GOT3 (cell line): ENCODE data around the gene TBL3.
"Not testable (repeated sequence)": the region's sequence is repeated elsewhere in the genome, so short reads cannot be mapped to it uniquely, and the experiment has no call there.

ENCODE experiments used
- DNase-seq: peaks from one replicate; lab custom pipeline; 2025; ENCODE audit warnings: mixed read lengths; lab: John Stamatoyannopoulos, UW

TBL3 gene

GRCh38 chr16:1942810-1943726, 28.8 kb upstream of the TBL3 start, which contains the start of gene MSRB1:
TSS of gene MSRB1 (minus strand) at chr16:1943199. CDS start at chr16:1943156, 43 bp downstream.
- DNase-seq, result peak; percentile 92

GRCh38 chr16:1944612-1945199, 27.1 kb upstream of the TBL3 start:
- no peak for DNase-seq

DNA sequence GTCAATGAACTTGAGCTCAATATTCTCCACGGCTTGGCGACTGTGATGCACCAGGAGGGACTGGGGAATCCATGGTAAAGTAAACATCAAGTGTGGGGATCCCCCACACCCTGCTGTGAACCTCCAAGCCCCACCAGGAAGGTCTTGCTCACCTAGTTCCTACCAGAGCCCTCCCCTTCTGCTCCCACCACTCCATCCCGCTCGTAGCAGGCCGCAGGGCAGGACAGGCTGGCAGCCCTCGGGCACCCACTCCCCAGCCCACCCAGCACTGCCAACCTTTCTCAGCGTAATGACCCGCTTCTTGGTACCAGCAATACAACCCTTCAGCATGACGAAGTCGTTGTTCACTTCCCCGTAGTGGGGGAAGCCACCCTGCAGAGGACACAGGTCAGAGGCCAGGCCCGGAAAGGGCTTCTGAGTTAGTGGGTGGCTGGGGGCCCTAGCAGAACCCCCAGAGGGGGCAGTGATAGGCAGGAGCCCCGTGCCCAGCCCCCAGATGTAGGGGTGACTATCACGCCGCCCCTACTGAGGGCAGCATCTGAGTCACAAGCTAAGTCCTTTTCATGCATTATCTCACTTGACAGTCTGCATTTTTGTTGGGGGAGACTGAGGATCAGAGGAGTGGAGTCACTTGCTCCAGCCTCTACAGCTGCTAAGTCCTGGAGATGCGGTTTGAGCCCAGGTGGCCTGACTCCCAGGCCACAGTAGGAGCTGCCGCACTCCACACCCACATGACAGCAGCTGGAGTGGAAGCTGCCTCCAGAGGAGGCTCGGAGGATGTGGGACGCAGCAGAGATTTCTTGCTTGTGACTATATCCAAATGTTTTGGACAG, 26.1 kb upstream of the TBL3 start:
- DNase-seq, result no peak

DNA sequence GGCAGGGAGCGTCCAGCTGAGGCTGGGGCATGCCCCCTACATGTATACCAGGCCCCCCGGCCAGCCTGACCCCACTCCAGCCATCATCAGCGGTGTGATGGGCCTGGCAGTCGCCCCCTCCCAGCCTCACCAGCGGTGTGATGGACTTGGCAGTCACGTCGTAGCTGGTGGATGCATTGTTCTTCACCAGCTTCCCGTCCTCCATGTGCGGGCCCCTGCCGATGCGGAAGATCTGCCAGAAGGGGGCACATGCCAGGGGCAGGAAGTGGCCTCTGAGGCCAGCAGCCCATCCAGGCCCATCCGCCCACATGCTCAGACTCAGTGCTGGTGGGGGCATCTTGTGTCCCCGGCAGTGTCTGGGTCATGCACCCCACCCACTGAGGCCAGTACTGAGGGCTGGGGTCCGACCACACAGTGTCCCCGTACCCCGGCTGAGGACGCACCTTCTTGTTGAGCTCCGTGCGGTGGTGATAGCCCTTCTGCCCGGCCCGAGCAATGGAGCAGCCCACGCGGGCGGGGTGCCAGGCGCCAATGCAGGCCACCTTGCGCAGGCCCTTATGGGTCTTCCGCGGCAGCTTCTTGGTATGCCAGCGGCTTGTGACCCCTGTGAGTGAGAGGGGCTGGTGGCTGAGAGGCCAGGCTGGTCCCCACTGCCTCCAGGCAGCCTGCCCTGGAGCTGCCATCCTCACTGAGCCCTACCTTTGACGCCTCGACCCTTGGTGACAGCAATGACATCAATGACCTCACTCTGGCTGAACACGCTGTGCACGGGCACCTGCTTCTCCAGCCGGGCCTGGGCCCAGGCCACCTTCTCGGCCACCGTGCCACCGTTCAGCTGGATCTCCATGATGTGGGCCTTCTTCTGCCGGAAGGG, 25.1 kb upstream of the TBL3 start:
- DNase-seq, result no peak

- DNase-seq, result no peak
Observed at GRCh38 chr16:1947369-1947670, 24.5 kb upstream of the TBL3 start.

DNA sequence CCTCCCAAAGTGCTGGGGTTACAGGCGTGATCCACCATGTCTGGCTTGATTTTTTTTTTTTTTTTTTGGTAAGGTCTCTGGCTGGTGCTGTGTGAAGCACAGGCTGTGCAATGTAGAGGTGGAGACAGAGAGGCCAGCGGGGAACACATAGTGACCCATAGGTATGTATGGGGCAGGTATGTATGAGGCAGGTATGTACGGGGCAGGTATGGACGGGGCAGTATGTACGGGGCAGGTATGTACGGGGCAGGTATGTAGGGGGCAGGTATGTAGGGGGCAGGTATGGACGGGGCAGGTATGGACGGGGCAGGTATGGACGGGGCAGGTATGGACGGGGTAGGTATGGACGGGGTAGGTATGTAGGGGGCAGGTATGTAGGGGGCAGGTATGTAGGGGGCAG, 22.3 kb upstream of the TBL3 start:
- DNase-seq, result no peak

DNA sequence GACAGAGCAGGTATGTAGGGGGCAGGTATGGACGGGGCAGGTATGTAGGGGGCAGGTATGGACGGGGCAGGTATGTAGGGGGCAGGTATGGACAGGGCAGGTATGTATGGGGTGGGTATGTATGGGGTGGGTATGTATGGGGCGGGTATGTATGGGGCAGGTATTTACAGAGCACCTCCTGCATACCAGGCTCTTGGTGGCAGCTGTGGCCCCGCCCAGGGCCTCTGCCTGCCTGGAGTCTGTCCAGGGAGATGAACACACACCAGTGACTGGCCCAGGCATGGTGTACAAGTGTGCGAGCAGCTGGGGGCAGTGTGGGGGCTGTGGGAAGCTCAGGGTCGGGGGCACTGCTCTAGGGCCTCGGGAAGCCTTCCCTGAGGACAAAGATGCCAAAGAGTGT, 21.8 kb upstream of the TBL3 start:
- no peak for DNase-seq

DNA sequence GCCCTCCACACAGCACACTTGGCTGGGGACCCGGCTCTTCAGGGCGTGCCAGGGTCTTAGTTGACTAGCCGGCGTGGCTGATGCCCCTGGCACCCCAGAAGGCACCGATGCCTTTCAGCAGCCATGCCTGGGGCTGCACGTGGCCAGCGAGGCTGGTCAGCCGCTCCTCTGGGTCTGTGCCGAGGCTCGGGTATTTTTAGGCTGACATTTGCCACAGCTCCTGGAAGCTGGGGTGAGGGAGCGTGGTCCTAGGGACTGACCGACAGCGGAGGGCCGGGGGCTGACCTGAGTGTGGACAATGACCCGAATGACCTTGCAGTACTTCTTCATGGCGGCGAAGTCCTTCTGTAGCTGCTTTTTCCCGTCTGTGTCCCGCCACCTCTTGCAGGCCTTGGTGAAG, 21.3 kb upstream of the TBL3 start:
- DNase-seq, result no peak

- no peak for DNase-seq
Observed at GRCh38 chr16:1953734-1954133, 18.1 kb upstream of the TBL3 start.

DNA sequence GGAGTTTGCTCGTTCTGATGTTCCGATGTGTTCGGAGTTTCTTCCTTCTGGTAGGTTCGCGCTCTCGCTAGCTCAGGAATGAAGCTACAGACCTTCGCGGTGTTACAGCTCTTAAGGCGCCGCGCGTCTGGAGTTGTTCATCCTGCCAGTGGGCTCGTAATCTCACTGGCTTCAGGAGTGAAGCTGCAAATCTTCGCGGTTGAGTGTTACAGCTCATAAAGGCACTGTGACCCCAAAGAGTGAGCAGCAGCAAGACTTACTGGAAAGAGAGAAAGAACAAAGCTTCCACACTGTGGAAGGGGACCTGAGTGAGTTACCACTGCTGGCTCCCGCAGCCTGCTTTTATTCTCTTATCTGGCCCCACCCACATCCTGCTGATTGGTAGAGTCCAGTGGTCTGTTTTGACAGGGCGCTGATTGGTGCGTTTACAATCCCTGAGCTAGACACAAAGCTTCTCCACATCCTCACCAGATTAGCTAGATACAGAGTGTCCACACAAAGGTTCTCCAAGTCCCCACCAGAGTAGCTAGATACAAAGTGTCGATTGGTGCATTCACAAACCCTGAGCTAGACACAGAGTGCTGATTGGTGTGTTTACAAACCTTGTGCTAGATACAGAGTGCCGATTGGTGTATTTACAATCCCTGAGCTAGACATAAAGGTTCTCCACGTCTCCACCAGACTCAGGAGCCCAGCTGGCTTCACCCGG, 14.3 kb upstream of the TBL3 start:
- not testable (repeated sequence) for DNase-seq

- DNase-seq, result not testable (repeated sequence)
Observed at GRCh38 chr16:1958143-1958491, 13.7 kb upstream of the TBL3 start.

GRCh38 chr16:1958715-1959268, 13.1 kb upstream of the TBL3 start:
- DNase-seq, result no peak

- DNase-seq, result peak; percentile 82
Observed at GRCh38 chr16:1959269-1960039, 12.4 kb upstream of the TBL3 start, which contains the start of gene NDUFB10. TSS of gene NDUFB10 (plus strand) at chr16:1959538. CDS start at chr16:1959625, 87 bp downstream.

DNA sequence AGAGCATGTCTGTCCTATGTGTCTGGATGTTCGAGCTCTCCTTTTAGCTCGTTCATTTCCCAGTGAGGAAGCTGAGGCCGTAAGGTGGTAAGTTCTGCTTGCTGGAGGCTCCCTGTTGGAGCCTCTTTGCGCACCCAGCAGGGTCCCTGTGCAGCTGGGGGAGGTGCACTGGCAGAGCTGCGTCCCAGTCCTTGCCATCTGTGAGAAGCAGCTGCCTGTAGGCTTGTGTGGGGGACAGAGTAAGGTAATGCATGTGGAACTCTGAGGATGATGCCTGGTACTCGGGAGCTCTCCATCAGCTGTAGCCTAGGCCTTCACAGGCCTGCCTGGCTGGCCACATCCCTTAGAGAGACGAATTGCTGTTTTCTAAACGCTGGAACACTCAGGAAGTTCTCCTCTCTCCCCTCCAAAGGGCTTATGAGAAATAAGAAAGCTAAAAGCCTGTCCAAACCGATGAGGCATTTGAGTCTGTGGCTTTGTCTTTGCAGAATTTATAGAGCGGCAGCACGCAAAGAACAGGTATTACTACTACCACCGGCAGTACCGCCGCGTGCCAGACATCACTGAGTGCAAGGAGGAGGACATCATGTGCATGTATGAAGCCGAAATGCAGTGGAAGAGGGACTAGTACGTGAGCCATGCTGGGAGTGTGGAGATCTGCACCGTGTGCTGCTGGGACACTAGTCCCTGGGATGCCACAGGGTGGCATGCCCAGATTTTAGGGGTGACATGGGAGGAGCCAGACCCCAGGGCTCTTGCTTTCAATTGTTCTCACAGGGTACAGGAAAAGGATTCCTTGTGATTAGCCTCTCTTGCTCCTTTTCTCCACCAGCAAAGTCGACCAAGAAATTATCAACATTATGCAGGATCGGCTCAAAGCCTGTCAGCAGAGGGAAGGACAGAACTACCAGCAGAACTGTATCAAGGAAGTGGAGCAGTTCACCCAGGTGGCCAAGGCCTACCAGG, 10.9 kb upstream of the TBL3 start:
- peak; percentile 20 for DNase-seq

- DNase-seq, result no peak
Observed at GRCh38 chr16:1961651-1962067, 10.2 kb upstream of the TBL3 start.

DNA sequence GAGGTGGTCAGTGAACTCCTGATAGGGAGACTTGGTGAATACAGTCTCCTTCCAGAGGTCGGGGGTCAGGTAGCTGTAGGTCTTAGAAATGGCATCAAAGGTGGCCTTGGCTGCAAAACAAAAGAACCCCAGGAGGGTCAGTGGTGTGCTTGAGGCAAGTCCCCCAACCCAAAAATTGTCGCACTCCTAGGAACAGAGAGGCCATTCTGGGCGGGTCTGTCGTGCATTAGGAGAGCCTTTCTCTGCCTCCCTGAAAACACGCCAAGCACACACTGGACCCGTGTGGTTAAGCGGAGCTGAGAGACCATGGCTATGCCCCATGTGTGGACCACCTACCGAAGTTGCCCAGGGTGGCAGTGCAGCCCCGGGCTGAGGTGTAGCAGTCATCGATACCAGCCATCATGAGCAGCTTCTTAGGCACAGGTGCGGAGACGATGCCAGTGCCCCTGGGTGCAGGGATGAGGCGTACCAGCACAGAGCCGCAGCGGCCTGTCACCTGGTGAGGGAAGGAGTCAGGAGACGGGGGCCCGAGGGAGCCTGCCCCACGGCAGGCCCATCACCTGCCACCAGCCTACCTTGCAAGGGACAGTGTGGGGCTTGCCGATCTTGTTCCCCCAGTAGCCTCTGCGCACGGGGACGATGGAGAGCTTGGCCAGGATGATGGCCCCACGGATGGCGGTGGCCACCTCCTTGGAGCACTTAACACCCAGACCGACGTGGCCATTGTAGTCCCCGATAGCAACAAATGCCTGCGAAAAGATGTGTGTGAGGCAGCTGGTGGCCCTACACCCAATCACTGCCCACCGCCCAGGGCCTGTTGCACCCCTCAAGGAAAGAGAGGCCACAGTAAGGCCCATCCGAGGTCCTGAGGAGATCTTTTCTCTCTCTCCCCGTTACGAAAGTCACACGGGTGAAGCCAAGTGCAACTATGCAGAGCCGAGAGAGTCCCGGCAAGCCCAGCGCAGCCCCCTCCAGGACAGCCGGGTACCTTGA, 9.4 kb upstream of the TBL3 start:
- not testable (repeated sequence) for DNase-seq

DNA sequence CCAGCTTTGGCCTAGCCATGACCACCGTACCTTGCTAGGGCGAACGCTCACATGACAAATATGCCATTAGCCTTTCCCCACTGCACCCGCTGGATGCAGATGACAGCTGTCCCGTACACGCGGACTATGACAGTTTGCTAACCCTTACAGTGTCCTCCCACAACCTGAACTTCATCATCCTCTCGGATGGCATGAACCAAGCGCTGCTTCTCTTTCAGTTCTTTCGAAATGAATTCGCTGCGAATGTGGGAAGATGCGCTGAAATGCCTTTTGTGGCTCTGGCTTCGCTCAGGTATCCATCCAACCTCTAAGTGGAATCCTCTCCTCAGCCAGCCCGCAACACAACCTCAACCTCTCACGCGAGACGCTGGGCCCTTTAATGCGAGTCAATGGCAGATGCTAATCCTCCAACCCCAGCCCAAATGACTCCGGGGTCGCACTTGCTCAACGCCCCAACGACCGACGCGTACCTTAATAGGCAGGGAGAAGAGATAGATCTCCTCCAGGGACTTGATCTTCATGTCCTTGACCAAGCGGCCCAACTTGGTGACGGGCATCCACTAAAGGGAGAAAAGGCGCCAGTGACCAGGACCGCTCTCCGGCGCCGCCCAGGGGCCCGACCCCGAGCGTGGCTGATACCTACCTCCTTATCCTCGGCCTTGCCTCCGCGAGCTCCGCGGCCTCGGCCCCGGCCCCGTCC, 7.9 kb upstream of the TBL3 start:
- no peak for DNase-seq
